Iris pigment epithelial cell (primary cell): ENCODE data around the gene THPO.

Source experiments
- DNase-seq: peaks from one replicate; pipeline ENCODE4 v3.0.0-alpha.2; 2011; ENCODE audit warnings: low read depth

THPO gene

DNA sequence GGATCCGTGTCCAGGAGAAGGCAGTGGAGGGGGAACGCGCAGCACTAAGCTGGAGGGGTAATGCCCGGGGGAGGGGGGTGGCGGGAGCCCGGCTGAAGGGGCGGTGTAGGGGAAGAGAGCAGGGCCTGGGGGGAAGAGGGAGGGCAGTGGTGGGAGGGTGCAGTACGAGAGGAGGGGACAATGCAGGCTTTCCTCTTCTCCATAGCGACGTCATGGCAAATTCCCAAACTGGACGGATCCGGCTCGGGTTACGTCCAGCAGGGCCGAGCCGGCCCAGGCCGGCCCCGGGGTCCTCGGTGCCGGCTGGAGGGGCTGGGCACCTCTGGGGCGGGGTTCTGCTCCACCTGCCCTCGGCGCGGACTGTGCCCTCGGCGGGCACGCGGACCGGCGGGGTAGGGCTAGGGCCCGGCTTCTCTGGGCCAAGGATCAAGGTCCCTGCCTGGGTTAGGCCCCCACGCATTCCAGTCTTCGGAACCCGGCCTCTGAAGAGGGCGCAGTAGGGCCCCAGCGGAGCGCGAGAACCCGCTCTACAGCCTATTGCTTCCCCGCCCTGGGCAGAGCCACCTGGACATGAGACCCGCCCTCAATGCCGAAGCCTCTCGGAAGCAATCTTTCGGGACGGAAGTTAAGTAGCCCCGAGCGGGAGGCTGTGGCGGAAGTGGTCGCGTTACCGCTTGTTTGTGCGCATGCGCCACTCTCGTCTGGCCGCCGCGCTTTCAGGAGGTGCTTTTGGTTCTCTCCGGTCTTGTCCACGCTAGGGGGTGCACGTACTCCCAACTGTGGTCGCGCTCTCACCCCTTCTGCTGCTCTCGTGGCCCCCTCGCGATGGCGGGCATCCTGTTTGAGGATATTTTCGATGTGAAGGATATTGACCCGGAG lies 15.1 kb downstream of the THPO start:
- peak; percentile 97 for DNase-seq

GRCh38 chr3:184361932-184362667 lies 15.9 kb downstream of the THPO start:
- peak; percentile 61 for DNase-seq

DNA sequence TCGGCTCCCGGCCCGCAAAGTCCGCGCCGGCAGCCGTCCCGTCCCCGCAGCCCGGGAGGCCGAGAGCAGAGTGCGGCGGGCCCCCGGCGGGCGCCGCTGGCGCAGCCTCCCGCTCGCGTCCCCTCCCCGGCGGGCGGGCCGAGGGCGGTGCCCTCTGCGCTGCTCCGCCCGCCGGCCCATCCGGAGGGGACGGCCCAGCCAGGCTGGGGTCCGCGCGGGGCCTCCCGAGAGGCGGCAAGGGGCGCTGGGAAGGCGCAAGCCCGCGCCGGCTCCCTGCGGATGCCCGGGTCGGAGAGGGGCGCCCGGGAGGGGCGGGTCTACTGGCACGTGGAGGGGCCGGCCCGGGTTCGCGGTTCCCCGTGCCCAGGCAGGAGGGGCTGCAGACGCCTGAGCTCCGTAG lies 16.5 kb downstream of the THPO start, which contains the start of the genes CLCN2 and POLR2H:
Gene CLCN2 (minus strand): TSS at position 74 of the 400 bp plus-strand sequence. CDS start 126 bp downstream, outside the sequence.
Gene POLR2H (plus strand): TSS at position 179 of the 400 bp plus-strand sequence. CDS start 1,783 bp downstream, outside the sequence.
- peak; percentile 21 for DNase-seq

GRCh38 chr3:184360929-184361531 lies 17.0 kb downstream of the THPO start:
- DNase-seq = no peak

DNA sequence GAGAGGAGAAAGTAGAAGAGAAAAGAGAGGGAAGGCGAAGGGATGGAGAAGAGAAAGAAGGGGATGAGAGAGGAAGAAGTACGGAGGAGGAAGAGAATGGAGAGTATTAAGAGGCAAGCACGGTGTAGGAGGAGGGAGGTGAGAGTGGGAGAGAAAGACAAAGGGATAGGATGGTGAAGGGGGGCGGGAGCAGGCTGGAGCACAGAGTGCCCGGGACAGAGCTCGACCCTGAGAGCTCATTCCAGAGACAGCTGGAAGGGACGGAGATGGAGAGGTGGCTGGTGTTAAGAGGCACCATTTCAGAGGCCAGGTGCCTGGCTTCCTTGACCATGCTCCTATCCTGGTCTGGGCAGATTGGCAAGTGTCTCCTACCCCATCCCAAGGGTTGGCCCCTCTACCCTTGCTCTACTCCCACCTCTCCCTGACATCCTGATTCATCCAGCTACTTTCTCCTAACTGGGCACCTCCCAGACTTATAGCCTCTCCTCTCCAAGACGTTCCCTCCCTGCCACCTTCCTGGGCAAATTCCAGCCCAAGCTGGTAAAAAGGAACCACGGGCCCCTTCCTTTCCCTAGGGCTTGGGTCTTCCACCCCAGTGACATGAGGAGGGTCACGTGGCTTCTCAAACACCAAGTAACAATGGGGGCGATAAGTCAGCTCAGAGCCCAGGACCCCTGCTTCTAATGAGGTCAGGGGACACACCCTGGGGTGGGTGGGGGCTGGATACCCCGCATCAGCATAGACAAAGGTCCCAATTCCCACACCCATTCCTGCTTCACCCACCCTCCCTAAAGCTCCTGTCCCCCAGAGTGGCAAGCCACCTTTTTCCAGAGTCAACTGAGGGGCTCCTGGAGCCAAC lies 17.7 kb downstream of the THPO start:
- no peak for DNase-seq

DNA sequence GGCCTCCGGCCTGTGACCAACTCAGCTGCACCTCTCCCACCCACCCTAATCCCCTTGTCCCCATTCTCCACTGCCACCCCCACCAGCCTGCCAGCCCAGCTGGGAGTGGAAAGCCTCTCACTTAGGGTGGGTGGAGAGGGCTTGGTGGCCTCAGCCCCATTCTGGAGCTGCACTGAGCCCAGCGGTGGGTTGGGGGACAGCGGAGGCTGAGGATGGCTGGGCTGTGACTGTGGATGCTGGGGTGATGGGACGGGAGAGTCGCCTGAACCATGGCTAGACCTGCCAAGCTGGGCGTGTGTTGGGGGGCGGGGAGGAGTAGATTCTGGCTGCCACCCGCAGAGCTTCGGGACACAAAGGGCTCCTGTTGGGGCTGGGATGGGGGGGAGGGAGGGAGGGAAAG lies 18.4 kb downstream of the THPO start:
- no peak for DNase-seq

DNA sequence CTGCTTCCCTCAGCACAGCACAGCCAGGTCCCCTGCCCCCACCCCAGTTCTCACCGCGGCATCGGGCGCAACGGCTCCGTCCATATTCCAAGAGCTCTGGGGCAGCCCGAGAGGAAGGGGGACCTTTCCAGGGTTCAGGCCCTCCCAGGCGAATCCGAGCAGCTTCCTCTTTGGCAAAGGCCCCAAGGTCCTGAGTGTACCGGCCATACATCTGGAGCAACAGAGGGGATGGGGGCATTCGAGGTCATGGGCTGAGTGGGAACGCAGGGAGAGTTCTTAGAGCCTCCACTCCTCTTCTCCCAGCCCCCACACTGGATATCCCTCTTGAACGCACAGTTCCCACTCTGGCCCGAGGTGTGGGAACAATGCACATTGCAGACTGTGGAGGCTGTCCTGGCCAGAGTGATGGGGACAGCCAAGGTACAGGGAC lies 19.1 kb downstream of the THPO start:
- DNase-seq = no peak

DNA sequence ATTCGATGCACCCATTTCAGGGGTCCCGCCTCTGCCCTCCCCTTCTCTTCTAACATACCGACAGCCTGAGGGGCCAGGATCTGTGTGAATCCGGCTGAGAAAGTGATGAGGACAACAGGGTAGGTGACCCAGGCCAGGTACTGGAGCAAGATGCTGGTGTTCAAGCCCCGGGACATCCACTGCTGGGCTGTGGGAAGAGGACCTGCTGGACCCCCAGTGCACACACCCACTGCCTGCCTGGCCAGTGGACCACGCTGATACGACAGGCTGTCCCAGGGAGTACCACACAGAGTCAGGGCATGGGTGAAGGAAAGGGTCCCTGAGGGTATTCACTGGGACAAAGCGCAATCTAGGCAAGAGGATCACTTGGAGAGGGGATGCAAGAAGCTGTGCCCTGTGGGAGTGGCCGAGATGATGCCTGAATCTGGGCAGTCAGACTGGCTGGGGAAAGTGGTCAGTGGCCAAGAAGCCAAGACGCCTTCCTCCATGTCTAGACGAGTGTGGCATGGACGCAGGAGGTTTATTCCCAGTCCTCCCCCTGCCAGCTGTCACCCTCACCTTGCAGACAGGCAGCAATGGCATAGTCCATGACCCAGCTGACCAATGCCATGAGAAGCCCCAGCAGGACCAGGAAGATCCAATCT lies 19.8 kb downstream of the THPO start:
- no peak for DNase-seq

GRCh38 chr3:184357248-184358123 lies 20.5 kb downstream of the THPO start:
- DNase-seq = no peak

DNA sequence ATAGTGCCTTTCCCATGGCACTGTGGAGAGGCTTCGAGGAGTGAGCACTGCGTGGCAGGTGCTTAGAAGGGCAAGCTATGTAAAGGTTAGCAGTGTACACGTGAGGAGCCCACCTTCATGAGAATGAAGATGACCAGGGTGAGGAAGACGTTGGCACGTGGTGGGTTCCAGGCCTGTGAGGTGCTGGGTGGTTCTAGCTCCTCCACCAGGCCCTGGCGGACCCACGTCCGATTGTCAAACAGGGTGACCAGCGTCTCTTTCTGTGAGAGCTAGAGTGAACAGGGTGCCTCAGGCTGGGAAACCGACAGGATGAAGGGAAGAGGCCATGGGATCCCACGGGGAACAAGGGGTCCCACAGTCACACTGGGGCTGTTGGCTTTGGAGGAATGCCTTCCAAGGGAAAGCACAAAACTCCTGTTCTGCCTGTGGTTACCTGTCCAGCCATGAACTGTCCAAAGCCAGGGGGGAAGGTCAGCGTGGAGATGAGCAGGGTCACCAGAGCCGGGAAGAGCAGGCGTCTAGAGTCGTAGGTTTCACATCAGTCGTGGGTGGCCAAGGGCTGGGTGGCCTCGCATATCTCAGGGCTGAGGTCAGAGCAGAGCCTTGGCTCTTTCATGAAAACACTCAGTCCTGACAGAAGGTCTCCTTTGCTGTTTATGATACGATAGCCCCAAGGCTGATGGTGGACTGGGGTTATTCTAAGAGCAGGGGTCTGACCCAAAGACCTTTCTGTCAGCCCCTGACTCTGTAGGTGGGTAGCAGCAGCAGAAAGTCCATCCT lies 22.6 kb downstream of the THPO start:
- peak; percentile 29 for DNase-seq

DNA sequence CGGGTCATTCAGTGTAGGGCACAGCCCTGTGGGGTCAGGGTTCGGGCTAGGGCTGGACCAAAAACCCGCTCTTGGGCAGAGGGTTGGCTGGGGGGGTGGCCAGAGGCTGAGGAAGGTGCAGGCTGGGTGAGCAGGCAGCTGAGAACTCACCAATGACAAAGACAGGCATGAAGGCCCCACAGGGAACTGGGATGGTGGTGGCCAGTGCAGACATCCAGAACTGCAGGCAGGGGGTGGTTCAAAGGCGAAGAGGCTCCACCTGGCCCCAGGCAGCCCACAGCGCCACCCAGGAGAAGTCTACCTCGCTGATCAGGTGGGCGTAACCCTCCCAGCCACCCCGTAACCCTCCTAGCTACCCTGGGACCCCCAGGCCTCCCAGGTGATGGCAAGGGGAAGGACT lies 23.3 kb downstream of the THPO start:
- DNase-seq = no peak

DNA sequence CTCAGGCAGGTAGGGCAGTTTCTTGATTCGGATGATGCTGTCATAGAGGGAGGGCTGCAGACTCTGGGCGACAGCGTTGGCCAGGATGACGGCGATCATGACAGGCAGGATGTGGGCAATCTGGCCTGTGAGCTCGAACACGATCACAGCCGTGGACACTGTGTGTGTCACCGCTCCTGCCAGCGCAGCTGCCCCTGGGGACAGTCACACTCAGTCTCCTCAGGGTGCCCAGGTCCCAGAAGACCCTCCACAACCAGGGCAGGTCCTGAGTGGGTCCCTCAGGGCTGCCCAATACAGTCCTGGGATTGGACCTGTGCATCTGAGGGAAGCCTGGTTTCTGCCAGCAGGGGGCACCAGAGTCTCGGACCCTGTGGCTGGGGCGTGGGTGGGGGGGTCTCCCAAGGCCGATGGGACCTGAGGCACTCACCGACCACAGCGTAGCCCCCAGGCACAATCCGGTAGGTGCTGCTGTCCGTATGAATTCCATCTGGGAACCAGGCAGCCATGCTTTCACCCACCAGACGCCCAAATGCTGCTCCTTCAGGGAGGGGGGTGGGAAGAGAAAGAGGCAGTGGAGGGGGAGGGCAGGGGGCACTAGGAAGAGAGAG lies 23.8 kb downstream of the THPO start:
- peak; percentile 10 for DNase-seq

- no peak for DNase-seq
Measured at GRCh38 chr3:184353546-184353941, 24.5 kb downstream of the THPO start.

- no peak for DNase-seq
Measured at GRCh38 chr3:184352897-184353545, 25.0 kb downstream of the THPO start.

DNA sequence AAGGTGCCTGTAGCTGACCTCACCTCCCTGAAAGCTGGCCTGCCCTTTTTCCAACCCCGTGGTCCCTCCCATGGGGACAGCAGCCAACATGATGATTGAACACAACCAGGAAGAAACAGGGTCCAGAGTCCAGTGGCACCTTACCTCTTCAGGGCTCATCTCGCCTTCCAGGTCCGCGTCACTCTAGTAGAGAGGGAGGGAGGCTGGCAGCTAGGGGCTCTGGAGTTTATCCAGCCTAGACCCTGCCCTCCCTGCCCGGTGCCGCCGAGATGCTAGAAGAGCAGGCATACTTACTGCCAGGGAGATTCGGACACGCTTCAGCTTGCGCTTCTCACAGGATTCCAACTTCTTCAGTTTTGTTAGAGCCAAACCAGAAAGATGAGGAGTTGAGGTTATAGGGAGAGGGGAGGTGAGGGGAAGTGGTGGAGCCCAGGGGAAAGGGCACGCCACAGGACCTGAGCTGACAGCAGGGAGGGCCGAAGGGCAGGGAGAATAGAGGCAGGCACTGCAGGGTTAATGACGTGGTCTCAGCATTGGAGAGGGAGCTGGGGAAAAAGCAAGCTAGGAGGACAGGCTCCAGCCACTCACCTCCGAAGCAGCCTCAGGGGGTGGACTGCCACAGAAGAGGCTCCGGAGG lies 25.7 kb downstream of the THPO start:
- no peak for DNase-seq

GRCh38 chr3:184351511-184352148 lies 26.4 kb downstream of the THPO start:
- DNase-seq = no peak

GRCh38 chr3:184350618-184351017 lies 27.4 kb downstream of the THPO start:
- DNase-seq = peak; percentile 16
